ENCODE measurements around the gene CD38. TPM values are rescaled to one million over a fixed set of nuclear protein-coding genes. Genes with fewer than 3 reads are reported as not detected.
"Not testable (repeated sequence)": the region's sequence is repeated elsewhere in the genome, so short reads cannot be mapped to it uniquely, and the experiment has no call there.

CD38 gene
- total RNA-seq, 1 experiment from 2014 or later = not detected

- no peak for DNase-seq (ENCODE audit: low read depth, low spot score)
- BruUV-seq (replicated peaks) = no TSS peak
- RAD21 ChIA-PET (ENCODE audit: low non-redundant PET in 1 of 2, low total read pairs in 2 of 2, uncharacterized antibody in 2 of 2, unreplicated experiment in 2 of 2) = no interaction called here
- Histone ChIP-seq H3K9ac (ENCODE audit: low read length) (no peak overlapping the region), H3K27me3 (ENCODE audit: insufficient read depth, low read length) (no peaks in the 10 kb centered on the region), H3K79me2 (ENCODE audit: insufficient read depth, low read length) (no peaks in the 10 kb centered on the region), H3K27ac (ENCODE audit: low read depth, low read length) (no peak overlapping the region), H3K9me2 (ENCODE audit: insufficient read depth) (no peaks in the 10 kb centered on the region), H3K9me3 (ENCODE audit: control insufficient read depth in 1 of 2, insufficient read depth in 1 of 2, low read depth in 1 of 2, low read length in 2 of 2) (no peaks in the 10 kb centered on the region), H3K4me1 (ENCODE audit: control insufficient read depth in 1 of 2, insufficient read depth in 2 of 2, low read length in 2 of 2) (no peaks in the 10 kb centered on the region), H3K4me3 (replicated peaks in 1 of 2; ENCODE audit: low read depth in 1 of 2, low read length in 2 of 2) (no peak overlapping the region), H3K4me2 (ENCODE audit: low read length) (no peak overlapping the region), H3K36me3 (ENCODE audit: control insufficient read depth in 1 of 2, insufficient read depth in 2 of 2, low read length in 2 of 2) (no peaks in the 10 kb centered on the region), H2AFZ (ENCODE audit: low read depth, low read length, poor library complexity, severe bottlenecking) (no peak overlapping the region), H4K20me1 (ENCODE audit: insufficient read depth) (no peaks in the 10 kb centered on the region)
- CTCF ChIA-PET = no interaction called here
- intact Hi-C loops (cut with micrococcal nuclease) = no loop called here
- POLR2A ChIA-PET = interaction anchor here (0.6 kb wide), 1 partner anchor 50 kb away, joined by 3 read pairs; no protein-coding TSS in a partner anchor
- no peak for TF ChIP-seq SP1 (IDR thresholded peaks at IDR 0.05; ENCODE audit: low read depth)
- TF ChIP-seq CBX3 (IDR thresholded peaks at IDR 0.05; ENCODE audit: low read depth) = no peak
- TF ChIP-seq EGR1 (IDR thresholded peaks at IDR 0.05; ENCODE audit: low read depth) = no peak
- no peak for TF ChIP-seq ATF3 (IDR thresholded peaks at IDR 0.05)
- no peak for TF ChIP-seq YY1 (IDR thresholded peaks at IDR 0.05; ENCODE audit: extremely low read depth, insufficient replicate concordance, low read depth, low read length)
- TF ChIP-seq POLR2AphosphoS5 (IDR thresholded peaks at IDR 0.05; ENCODE audit: low read depth, low read length) = no peak
- no peak for TF ChIP-seq POLR2A (IDR thresholded peaks at IDR 0.05; ENCODE audit: borderline replicate concordance, extremely low read depth, insufficient read depth, insufficient read length)
- TF ChIP-seq, protein P1, sequence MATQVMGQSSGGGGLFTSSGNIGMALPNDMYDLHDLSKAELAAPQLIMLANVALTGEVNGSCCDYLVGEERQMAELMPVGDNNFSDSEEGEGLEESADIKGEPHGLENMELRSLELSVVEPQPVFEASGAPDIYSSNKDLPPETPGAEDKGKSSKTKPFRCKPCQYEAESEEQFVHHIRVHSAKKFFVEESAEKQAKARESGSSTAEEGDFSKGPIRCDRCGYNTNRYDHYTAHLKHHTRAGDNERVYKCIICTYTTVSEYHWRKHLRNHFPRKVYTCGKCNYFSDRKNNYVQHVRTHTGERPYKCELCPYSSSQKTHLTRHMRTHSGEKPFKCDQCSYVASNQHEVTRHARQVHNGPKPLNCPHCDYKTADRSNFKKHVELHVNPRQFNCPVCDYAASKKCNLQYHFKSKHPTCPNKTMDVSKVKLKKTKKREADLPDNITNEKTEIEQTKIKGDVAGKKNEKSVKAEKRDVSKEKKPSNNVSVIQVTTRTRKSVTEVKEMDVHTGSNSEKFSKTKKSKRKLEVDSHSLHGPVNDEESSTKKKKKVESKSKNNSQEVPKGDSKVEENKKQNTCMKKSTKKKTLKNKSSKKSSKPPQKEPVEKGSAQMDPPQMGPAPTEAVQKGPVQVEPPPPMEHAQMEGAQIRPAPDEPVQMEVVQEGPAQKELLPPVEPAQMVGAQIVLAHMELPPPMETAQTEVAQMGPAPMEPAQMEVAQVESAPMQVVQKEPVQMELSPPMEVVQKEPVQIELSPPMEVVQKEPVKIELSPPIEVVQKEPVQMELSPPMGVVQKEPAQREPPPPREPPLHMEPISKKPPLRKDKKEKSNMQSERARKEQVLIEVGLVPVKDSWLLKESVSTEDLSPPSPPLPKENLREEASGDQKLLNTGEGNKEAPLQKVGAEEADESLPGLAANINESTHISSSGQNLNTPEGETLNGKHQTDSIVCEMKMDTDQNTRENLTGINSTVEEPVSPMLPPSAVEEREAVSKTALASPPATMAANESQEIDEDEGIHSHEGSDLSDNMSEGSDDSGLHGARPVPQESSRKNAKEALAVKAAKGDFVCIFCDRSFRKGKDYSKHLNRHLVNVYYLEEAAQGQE (IDR thresholded peaks at IDR 0.05; ENCODE audit: low read depth) = no peak
- no peak for ATAC-seq
Measured at GRCh38 chr4:15855804-15856475, 77.8 kb downstream of the CD38 start.

DNA sequence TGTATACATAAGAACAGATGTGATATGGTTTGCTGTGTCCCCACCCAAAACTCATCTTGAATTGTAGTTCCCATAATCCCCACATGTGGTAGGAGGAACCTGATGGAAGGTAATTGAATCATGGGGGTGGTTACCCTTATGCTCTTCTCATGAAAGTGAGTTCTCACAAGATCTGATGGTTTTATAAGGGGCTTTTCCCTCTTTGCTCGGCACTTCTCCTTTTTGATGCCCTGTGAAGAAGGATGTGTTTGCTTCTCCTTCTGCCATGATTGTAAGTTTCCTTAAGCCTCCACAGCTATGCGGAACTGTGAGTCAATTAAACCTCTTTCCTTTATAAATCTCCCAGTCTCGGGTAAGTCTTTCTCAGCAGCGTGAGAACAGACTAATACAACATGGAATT is 83.1 kb downstream of the CD38 start:
- H3K9me2 ChIP-seq (ENCODE audit: insufficient read depth); DNase-seq (ENCODE audit: low read depth, low spot score); H4K20me1 ChIP-seq (ENCODE audit: insufficient read depth); H3K27ac ChIP-seq (ENCODE audit: low read depth, low read length); H3K9ac ChIP-seq (ENCODE audit: low read length); H3K4me3 ChIP-seq (replicated peaks in 1 of 2; ENCODE audit: low read depth in 1 of 2, low read length in 2 of 2); H3K27me3 ChIP-seq (ENCODE audit: insufficient read depth, low read length); H3K79me2 ChIP-seq (ENCODE audit: insufficient read depth, low read length); H3K4me2 ChIP-seq (ENCODE audit: low read length); BruUV-seq (replicated peaks); H3K36me3 ChIP-seq (ENCODE audit: control insufficient read depth in 1 of 2, insufficient read depth in 2 of 2, low read length in 2 of 2); intact Hi-C loops (cut with micrococcal nuclease); RAD21 ChIA-PET (ENCODE audit: low non-redundant PET in 1 of 2, low total read pairs in 2 of 2, uncharacterized antibody in 2 of 2, unreplicated experiment in 2 of 2); H3K9me3 ChIP-seq (ENCODE audit: control insufficient read depth in 1 of 2, insufficient read depth in 1 of 2, low read depth in 1 of 2, low read length in 2 of 2); H3K4me1 ChIP-seq (ENCODE audit: control insufficient read depth in 1 of 2, insufficient read depth in 2 of 2, low read length in 2 of 2); ATAC-seq; POLR2A ChIA-PET; H2AFZ ChIP-seq (ENCODE audit: low read depth, low read length, poor library complexity, severe bottlenecking): not testable (repeated sequence)
- CTCF ChIA-PET = interaction anchor here (1.0 to 1.5 kb wide), 3 partner anchors 21 to 95 kb away, joined by 3 to 4 read pairs (median 4); no protein-coding TSS in a partner anchor

Measured in HCT116 (cell line).